ENCODE results near the gene ZNF260. TPM values are rescaled to one million over a fixed set of nuclear protein-coding genes. Genes with fewer than 3 reads are reported as not detected.

Gene ZNF260
- 16.4 and 24.0 TPM in 2 replicates for total RNA-seq

DNA sequence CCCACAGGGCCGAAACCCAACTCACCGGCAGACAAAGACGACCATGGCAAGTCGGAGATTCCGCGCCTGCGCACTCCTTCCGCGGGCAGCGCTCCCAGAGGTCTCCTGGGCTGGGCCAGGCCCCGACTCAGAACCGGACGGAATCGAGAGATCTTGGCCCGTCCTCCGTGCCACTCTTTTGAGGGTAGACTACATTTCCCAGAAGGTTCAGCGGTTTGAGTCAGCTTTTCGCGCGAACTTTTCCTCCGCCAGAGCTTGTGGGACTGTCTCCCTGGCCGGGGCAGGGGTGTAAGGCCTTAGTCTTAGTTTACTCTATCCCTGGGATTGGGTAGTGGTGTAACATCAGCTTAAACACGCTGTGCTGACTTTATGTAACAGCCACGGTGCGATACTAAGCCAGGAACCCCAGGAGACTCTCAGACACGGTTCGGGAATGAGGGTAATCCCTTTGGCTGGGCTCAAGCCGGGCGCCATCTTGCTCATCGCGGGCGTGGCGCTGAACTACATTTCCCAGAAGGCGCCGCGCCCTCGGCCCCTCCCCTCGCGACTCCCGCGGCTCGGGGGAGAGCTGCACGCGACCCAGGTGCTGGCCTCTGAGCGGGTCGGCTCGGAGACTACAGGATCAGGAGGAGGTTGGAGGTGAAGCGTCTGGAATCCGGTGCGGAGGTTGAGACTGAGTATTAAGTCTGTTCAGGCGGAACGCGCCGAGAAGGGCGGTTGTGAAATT lies at the start of gene ZNF260:
Gene ZNF260, minus strand, starts transcription at position 78 of the 727 bp plus-strand sequence. CDS start 13,033 bp downstream, outside the sequence.

DNA sequence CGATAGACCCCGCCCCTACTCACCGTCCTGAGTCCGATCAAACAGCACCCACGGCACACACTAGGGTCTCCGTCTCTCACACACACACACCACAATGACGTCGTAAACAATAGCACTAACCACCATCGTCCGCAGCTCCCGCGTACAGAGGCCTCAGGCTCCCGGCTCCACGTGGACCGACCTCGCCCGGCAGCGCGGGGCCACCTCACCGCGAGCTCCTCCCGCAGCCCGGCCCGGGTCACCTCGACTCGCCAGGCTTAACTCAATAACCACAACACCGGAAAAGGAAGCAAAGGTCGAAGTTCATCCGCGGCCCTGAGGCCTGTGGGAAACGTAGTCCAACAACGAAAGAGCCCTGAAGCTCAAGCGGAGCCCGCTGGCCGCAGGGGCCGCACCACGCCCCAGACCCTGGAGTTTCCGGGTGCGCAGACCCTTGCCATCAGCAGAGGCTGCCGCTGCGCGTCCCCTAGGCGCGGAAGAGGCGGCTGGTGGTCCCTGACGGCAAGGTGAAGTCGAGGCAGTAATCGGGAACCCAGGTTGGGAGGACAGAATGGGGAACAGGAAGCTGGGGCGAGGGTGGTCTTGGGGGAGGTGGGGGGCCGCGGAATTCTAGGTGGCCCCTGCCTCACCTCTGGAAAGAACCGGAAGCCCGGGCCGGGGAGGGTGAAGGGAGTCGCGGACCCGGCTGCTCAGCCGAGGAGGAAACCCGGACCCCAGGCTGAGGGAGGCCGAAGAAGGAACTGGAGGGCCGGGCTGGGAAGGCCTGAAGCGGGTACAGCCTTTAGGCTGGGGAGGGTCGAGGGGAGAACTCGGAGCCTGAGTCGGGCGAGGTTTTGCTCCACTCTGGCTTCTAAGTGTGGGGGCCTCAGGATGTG lies 45.2 kb upstream of the ZNF260 start, which contains the start of gene ZNF529:
Gene ZNF529, minus strand, starts transcription at position 273 of the 875 bp plus-strand sequence. CDS start 946 bp downstream, outside the sequence.

DNA sequence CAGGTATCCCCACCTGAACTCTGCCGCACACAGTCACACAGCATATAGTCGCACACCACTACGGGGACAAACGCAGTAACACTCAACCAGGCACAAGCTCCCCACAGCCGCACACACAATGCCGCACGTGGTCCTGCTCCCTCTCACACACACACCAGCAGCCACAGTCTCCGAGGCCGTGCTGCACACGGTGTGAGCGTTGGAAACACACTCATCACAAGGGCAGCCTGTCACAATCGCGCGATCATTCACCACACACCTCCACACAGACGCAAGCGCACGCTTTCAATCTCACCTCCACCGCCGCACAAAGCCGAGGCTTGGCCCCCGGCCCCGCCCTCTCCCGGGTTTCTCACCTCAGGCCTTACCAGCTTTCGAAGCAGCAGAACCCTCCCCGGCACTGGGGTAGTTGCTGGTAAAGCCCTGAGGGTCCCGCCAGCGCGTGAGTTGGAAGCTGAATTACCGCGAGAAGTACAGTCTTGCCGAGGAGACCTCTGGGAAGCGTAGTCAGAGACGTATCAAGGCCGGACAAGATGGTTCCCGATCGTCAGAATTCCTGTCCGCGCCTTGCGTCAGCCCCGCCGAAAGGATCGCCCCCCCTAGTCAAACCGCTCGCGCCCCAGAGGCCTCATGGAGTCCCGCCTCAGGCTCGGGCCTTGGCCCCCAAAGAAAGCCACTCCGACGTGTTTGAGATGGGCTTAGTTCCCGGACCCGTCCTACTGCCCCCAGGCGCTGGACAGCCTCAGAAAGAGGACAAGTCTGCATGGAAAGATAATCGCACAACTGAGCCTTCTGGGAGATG lies 38.8 kb downstream of the ZNF260 start, which contains the start of gene ZNF566:
Gene ZNF566, minus strand, starts transcription at position 444 of the 802 bp plus-strand sequence. CDS start 13,004 bp downstream, outside the sequence.

Other genes with a start within 250 kb of the ZNF260 start
- gene ZFP14, start 149.1 kb downstream of the ZNF260 start, total RNA-seq: 1.7 and 2.8 TPM in 2 replicates
- 3.8 and 7.8 TPM in 2 replicates for gene ZFP82, start 109.6 kb downstream of the ZNF260 start, total RNA-seq
- 5.5 and 12.9 TPM in 2 replicates for gene ZNF566, start 38.7 kb downstream of the ZNF260 start, total RNA-seq
- gene ZNF529, start 45.0 kb upstream of the ZNF260 start, total RNA-seq: 9.9 and 14.4 TPM in 2 replicates
- 4.1 and 5.8 TPM in 2 replicates for gene ZNF382, start 77.0 kb upstream of the ZNF260 start, total RNA-seq
- 11.6 and 13.7 TPM in 2 replicates for gene ZNF461, start 138.6 kb upstream of the ZNF260 start, total RNA-seq
- 8.9 and 11.5 TPM in 2 replicates for gene ZNF567, start 159.3 kb upstream of the ZNF260 start, total RNA-seq
- gene ZNF850, start 244.5 kb upstream of the ZNF260 start, total RNA-seq: 1.4 and 2.2 TPM in 2 replicates